GM19397 (cell line): ENCODE results near the gene KCNH3.
"Not testable (repeated sequence)": the region's sequence is repeated elsewhere in the genome, so short reads cannot be mapped to it uniquely, and the experiment has no call there.

Source experiments
- ATAC-seq: cut with Tn5 transposase; IDR thresholded peaks from one replicate; pipeline ENCODE4 v1.9.1; 2021; ENCODE audit warnings: mild to moderate bottlenecking, moderate library complexity; ENCODE audit not compliant: unreplicated experiment

KCNH3 gene

DNA sequence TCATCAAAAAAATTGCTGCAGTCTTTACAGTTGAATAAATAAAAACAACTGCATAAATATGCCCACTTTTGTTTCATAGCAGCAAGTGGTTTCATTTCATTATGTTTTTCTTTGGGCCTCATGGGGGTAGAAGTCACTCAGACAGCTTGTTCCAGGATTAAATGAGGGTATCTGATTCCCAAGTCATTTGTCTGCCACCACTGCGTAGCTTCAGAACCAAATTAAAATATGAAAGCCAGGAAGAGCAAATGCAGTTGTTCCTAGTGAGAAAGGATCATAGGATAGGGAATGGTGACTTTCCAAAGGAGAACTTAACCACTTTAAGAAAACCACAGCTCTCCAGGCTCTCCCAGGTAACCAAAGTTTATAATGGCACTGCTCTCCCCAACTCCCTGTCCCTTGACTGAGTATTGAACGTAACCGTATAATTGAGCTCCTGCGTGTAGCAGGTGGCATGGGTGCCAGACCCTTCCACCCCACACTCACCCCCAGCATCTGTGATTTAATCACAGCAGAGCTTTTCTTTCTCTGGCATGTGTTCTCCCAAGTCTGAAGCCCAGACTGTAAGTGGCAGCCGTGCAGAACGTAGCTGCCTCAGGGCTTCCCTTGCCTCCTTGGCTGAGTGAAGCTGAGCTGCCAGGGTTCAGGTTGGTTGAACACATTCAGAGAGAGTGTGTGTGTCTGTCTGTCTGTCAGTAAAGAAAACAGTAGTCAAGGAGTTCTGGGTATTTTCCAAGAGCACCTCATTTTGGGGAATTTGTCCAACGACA lies 11.3 kb upstream of the KCNH3 start:
- ATAC-seq = no peak

DNA sequence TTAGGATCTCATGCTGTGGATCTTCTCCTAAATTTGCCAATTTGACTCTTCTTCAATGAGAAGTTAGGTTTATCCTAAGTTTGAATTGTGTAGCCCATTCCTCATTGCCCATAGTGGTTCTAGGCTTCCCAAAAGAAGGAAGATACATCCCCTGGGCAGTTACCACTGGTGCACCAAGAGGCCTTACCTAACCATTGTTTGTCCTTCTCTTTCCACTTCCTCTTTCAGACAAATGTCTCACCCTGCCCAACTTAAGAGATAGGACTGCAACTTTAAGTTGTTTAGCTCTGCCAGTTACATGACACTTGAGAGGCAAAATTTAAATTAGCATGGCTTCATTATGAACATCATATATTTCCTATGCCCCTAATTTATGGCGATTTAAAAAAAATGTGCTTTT lies 9.4 kb upstream of the KCNH3 start:
- ATAC-seq = no peak

GRCh38 chr12:49531745-49532144 lies 7.1 kb upstream of the KCNH3 start:
- no peak for ATAC-seq

- no peak for ATAC-seq
These were observed 5.5 kb upstream of the KCNH3 start for GRCh38 chr12:49533331-49533730.

- not testable (repeated sequence) for ATAC-seq
These were observed 4.7 kb upstream of the KCNH3 start for GRCh38 chr12:49534122-49534521.

GRCh38 chr12:49534731-49535278 lies 4.0 kb upstream of the KCNH3 start:
- no peak for ATAC-seq

DNA sequence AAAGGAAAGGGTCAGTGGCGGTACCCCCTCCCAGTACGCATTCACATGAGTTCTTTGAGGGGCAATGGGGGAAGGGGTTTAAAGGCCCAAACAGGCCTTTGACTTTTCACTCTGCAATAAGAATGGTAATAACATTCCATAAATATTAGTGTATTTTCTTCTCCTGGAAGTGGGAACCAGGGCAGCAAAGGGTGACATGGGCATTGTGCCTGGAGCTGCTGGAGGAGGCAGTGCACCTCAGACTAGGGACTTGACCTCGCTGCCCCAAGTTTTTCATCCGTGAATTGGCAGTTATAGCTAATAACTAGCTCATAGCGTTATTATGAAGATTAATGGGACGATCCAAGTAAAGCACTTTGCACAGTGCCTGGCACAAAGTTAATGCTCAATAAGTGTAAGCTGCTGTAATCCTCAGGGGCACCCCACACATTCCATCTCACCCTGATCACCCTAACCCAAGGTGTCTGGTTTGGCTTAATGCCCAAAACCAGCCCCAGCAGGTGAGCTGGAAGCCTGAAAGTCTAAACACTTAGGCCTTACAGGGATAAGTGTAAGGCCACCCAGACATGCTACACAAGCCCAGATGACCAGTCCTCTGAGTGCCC lies 2.8 kb upstream of the KCNH3 start:
- ATAC-seq = no peak

DNA sequence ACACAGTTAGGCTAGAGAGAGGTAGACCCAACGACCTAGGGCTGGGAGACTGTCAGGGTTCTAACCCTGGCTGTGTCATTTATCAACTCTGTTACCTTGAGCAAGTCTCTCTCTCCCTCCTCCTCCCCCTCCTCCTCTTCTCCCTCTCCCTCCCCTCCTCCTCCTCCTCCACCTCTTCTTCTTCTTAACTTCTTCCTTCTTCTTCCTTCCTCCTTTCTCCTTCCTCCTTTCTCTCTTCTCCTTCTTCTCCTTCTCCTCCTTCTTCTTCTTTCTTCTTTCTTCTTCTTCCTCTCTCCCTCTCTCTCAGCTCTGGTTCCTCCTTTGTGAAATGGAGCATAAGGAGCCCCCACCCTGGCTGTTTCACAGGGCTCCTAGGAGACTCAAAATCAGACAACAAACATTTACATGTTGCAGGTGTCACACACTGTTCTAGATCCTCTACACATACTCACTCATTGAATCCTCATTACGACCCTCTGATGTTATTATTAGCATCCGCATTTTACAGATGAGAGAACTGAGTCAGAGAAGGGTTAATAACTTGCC lies 2.2 kb upstream of the KCNH3 start:
- no peak for ATAC-seq

DNA sequence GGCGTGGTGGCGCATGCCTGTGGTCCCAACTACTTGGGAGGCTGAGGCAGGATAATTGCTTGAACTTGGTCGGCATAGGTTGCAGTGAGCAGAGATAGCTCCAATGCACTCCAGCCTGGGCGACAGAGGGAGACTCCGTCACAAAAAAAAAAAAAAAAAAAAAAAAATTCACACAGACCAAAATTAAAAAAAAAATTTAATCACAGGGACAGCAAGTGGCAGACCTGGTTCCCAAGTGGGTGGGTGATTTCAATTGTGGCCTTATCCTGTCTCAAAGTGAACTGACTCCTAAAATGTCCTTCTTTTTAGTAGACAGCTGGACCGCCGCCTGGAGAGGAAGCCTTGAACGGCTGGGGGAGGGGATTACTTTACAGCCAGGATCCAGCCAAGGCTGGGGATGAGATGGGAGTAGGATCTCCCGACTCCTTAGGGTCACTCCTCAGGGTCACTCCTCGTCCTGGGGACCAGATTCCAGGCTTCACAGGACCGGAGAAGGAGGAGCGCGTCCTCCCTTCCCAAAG lies 1.5 kb upstream of the KCNH3 start:
- no peak for ATAC-seq

DNA sequence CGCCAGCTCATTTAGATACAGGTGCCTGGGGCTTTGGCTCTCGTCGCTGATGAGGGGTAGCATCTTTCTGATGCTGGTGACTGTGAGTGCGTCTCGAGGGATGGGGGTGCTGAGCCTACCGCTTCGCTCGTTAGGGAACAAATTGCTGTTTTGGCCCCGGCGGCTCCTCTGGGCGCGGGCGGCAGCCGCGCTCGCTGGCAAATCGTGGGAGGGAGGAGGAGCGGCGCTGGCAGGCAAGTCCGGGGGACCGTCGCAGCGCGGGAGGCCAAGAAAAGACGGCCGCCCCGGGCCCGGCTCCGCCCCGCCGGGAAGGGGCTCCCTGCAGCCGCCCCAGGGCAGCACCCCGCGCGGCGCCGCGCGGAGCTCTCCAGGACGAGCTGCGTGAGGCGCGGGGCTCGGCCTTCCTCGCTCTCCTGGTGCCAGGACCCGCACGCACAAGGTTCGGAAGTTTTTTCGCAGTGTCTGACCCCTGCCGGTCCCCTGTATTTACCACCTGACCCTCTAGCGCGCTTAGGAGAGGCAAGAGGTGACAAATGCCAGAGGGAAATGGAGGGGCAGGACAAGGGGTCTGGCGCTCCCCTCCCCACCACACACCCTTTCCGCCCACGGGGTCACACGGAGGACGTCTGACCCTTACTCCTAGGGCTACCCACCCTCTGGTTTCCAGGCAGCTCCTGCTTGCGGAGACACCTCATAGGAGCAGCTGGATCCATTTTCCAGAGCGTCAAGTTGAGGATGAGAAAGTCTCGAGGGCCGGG lies 899 bp upstream of the KCNH3 start:
- ATAC-seq = no peak

DNA sequence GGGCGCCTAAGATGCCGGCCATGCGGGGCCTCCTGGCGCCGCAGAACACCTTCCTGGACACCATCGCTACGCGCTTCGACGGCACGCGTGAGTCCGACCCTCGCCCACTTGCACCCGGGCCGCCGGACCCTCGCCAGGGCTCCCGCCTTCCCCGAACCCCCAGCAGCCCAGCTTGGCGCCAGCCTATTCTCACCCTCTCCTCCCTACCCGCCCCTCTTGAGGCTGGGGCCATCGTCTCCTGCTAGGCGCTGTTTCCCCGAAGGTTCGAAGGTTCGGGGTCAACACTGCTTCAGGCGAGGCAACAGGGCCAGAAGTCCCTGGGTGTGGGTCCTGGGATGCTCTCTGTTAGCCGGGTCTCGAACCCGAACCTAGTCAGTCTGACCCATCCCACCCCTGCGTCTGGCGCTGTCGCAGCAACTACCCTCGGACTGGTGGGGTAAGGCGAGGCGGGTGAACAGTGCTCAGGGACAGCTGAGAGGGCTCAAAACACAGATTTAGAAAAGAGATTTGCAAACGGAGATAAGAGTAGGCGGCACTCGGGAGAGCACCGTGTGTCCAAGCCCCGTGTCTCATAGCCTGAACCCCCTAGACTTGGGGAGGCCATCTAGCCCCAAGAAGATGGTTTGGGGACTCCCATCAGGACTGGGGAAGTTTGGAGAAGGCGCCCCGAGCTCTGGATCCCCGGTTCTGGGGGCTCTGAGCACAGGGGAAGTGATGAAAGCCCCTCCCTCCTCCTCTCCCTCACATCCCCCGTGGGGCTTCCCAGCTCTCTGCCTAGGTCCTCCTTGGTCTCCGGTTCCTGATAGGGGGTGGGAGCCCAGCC lies 787 bp downstream of the KCNH3 start:
- ATAC-seq = no peak

GRCh38 chr12:49540229-49541139 lies 1.7 kb downstream of the KCNH3 start:
- ATAC-seq = no peak

- ATAC-seq = no peak
These were observed 2.5 kb downstream of the KCNH3 start for GRCh38 chr12:49541140-49541861.

DNA sequence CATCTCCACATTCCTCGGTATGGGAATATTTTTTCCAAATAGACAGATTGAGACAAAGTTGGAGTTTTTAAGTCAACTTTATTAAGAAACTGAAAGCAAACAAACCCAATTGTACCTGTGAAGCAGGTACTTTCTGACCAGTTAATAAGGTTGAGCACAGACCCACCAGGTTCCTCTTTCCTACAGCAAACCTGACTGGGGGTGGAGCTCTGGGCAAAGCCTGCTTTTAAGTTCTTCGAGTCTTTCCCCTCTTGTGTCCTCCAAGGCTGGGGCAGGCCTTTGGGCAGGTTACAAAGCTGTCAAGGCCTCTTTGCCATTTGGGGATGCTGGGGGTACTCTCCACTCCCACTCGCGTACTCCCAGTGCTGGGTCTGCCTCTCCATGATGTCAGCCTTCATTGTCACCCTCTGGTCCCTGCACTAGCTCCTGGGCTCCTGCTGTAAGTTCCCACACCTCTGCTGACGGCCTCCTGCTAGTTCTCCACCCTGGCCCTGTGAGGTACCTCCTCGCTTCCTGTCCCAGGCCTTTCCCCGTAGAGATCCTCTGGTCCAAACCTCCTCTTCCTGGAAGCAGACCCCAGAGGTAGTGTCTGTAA lies 3.2 kb downstream of the KCNH3 start:
- no peak for ATAC-seq

DNA sequence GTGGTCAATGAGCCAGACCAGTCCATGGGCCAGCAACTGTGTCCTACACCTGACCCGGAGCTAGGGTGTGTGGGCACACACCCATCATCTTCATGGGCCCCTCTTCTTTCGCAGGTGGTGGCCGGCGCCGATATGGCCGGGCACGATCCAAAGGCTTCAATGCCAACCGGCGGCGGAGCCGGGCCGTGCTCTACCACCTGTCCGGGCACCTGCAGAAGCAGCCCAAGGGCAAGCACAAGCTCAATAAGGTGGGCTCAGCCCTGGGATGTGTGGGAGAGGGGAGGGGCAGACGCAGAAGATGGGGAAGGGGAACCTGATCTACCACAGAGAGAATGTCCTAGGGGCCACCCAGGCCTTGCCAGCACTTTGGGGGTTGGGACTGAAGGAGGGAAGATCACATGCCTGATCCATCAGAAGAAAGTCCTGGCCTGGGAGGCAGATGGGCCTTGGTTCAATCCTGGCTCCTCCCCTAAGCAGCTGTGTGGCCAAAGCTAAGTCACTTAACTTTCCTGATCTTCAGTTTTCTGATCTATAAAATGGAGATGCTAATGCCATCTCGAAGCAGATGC lies 3.8 kb downstream of the KCNH3 start:
- no peak for ATAC-seq

- no peak for ATAC-seq
These were observed 4.5 kb downstream of the KCNH3 start for GRCh38 chr12:49543221-49543913.
